GM19240 (cell line): ENCODE measurements around the gene TMEM270.

Experiments
- DNase-seq: peaks from one replicate; pipeline ENCODE4 v3.0.0; 2011; ENCODE audit warnings: low spot score; ENCODE audit not compliant: insufficient read length

Gene TMEM270

GRCh38 chr7:73904219-73905137 lies 43.5 kb downstream of the TMEM270 start:
- no peak for DNase-seq

GRCh38 chr7:73905360-73905759 lies 44.4 kb downstream of the TMEM270 start:
- no peak for DNase-seq

GRCh38 chr7:73906874-73907273 lies 45.9 kb downstream of the TMEM270 start:
- no peak for DNase-seq

GRCh38 chr7:73907554-73908122 lies 46.7 kb downstream of the TMEM270 start:
- DNase-seq: no peak

- DNase-seq: no peak
Measured at GRCh38 chr7:73908123-73908611, 47.2 kb downstream of the TMEM270 start.

GRCh38 chr7:73909051-73909941 lies 48.3 kb downstream of the TMEM270 start:
- DNase-seq: no peak

- DNase-seq: no peak
Measured at GRCh38 chr7:73909996-73910395, 49.0 kb downstream of the TMEM270 start.

- no peak for DNase-seq
Measured at GRCh38 chr7:73912223-73912622, 51.3 kb downstream of the TMEM270 start.
